HUDEP-2 (cell line): Measurements from ENCODE around the gene CEP76.
A peak's percentile ranks its signal among the peaks of the same experiment; 100 is the strongest.

Source experiments
- DNase-seq, 76 experiments: peaks; one replicate each; lab custom pipeline; 2025; ENCODE audit not compliant: unreplicated experiment in 76 of 76; lab: John Stamatoyannopoulos, UW

The CEP76 gene, protein sequence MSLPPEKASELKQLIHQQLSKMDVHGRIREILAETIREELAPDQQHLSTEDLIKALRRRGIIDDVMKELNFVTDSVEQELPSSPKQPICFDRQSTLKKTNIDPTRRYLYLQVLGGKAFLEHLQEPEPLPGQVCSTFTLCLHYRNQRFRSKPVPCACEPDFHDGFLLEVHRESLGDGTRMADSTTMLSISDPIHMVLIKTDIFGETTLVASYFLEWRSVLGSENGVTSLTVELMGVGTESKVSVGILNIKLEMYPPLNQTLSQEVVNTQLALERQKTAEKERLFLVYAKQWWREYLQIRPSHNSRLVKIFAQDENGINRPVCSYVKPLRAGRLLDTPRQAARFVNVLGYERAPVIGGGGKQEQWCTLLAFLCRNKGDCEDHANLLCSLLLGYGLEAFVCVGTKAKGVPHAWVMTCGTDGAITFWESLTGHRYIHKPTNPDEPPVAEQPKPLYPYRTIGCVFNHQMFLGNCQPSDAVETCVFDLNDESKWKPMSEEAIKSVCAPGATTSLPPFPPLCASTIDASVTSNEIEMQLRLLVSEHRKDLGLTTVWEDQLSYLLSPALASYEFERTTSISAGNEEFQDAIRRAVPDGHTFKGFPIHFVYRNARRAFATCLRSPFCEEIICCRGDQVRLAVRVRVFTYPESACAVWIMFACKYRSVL

GRCh38 chr18:12702221-12703095, at the start of gene CEP76, which contains the start of gene PSMG2:
TSS of gene CEP76 (minus strand) at chr18:12702723. CDS start at chr18:12702548, 175 bp downstream.
TSS of gene PSMG2 (plus strand) at chr18:12703042. CDS start at chr18:12703108, 66 bp downstream.
- DNase-seq, result peak in 71 of 76 experiments; percentile 1 to 93 (median 60)

DNA sequence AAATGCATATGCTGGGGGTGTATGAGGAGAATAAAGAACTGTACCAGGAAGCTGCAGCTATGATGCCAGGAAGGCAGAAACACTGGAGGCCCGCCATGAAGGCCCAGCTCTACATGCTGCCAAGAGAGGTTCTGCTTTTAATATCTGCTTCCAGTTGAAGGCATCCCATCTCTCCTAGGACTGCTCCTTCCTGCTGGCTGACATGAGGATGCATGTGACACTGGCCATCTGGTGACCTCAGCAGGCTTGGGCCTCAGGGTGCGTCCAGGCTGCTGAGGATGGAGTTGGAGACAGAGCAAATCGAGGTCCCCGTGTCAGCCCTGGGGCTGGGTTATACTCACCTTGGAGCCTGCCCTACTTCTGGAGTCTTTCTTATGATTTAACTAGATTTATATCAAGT, 49.4 kb upstream of the CEP76 start:
- DNase-seq, result no peak

DNA sequence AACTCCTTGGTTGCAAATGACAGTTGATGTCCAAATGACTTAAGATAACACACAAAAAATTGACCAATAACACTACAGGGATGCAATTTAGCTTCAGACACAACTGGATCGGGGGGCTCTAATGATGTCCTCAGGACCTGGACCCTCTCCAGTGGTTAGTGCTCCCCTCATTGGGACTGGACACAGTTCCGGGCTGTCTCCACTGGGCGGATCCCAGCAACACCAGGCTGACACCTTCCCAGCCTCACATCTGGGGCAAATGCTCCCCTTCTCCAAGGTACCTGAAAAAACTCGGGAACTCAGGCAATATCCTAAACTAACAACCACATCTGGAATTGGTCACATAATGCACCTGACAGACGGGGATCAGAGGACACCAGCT, 49.0 kb upstream of the CEP76 start:
- DNase-seq, result no peak

- DNase-seq, result no peak
These were observed 48.4 kb upstream of the CEP76 start for GRCh38 chr18:12750715-12751502.

- DNase-seq, result no peak
These were observed 47.7 kb upstream of the CEP76 start for GRCh38 chr18:12750076-12750714.

- no peak for DNase-seq
These were observed 46.6 kb upstream of the CEP76 start for GRCh38 chr18:12749121-12749520.

GRCh38 chr18:12748671-12749070, 46.1 kb upstream of the CEP76 start:
- no peak for DNase-seq

DNA sequence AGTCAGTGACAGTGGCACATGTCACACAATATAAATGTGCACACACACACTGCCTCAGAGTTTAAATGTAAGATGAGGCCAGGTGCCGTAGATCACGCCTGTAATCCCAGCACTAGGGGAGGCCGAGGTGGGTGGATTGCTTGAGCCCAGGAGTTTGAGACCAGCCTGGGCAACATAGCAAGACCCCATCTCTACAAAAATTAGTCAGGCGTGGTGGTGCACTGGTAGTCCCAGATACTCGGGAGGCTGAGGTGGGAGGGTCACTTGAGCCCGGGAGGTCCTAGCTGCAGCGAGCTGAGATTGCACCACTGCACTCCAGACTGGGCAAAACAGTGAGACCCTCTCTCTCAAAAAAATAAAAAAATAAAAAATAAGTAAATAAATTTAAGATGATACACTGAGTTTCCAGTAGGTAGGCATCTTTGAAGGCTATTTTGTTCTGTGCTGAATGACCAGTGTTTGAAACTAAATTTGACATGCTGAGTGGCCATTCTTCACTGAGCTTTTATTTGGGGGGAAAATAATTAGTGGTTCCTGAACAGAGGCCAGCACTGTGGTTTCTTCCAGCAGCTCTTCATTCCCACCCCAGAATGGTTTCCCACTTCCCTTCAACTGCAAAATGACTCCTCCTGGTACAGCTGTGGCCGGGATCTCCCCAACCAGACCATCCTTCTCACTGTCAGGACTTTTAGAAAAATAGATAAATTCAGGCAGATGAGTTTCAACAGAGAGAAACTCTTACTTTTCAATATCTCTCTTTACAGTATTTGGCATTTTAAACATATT, 45.2 kb upstream of the CEP76 start:
- no peak for DNase-seq

DNA sequence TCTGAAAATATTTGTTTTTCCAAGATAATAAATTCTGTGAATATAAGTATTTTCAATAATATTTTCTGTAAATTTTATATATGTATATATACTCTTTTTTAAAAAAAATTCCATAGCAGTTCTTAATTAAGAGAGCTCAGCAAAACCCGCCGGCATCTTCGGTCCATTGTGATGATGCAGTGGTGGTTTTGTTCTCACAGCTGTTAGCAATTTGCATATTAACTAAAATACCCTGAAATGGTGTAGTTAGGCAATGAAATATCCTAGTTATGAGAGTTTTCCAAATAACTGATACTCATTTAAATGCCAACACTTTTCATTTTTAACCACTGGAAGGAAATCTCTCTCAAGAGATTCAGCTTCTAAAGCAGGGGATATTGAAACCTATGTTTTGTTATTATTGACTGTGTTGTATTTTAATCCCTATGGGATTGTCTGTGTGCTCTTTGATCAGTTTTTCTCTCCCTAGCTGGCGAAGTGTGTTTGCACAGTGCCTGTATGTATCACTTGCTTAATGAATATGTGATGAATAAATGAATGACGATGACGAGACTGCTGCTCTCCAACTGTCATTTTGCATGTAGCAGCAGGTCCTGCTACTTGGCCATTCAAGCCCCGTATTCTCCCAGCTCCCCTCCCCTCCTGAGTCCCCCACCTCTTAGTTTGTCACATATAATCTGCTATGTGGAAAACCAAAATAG, 42.7 kb upstream of the CEP76 start:
- DNase-seq, result no peak

GRCh38 chr18:12744103-12744502, 41.6 kb upstream of the CEP76 start:
- DNase-seq, result peak in 4 of 76 experiments; percentile 5 to 53 (median 25)

- DNase-seq, result no peak
These were observed 39.9 kb upstream of the CEP76 start for GRCh38 chr18:12742453-12742852.

- DNase-seq, result peak in 18 of 76 experiments; percentile 1 to 26 (median 9)
These were observed 38.8 kb upstream of the CEP76 start for GRCh38 chr18:12741351-12741750.

DNA sequence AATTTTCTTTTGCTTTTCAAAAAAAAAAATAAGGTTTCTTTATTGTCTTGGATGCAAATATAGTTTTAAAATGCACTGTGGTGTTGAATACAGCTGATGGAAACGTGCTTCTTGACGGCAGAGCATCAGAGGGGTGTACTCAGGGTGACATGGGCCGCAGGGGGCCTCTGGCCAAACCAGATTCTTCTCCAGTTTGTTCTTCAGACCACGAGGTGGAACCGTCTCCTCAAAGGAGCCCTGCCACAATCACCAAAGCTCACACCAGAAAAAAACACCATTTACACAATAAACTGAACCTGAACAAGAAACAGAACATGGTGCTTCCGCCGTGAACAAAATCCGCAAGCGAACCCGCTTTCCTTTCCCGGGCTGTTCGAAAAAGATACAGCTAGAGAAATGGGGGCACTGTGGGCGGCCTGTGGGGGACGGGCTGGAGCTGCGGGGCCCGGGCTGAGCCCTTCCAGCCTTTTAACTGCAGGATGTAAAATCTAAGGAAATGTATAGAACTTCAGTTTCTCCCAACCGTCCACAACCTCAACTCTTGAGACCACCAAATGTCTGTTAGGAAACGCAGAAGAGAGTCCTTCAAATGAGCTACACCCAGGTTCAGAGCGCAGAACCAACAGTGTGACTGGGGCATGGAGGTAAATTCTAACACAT, 34.9 kb upstream of the CEP76 start:
- DNase-seq, result peak in 1 of 76 experiments; percentile 2

- peak in 46 of 76 experiments; percentile 0 to 81 (median 19) for DNase-seq
These were observed 24.4 kb upstream of the CEP76 start for GRCh38 chr18:12726774-12727550.

DNA sequence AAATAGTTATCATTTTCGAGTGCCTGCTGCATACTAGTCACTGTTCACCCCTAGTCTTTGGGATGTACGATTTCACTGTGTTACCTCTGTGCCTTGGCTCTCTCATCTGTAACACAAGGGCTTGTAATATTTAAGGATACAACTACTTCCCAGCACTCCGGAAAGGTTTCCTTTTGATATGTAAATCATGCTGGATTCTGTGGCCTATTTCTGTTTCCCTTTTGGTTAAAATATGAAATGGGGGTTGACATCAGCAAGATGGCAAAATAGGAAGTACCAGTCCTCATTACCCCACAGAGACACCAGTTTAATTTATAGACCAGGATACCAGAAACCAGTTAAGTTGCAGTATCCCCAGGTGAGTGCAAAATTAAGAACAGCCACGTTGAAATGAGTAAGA, 23.8 kb upstream of the CEP76 start:
- DNase-seq, result no peak

GRCh38 chr18:12722731-12723130, 20.2 kb upstream of the CEP76 start:
- DNase-seq, result no peak
